BE2C (cell line): ENCODE measurements around the gene FCHSD1.

Experiments
- DNase-seq: peaks from one replicate; pipeline ENCODE4 v3.0.0-alpha.2; 2020
- H3K27me3 ChIP-seq: fragments of 250-450 bp; sonication (Bioruptor Pico); 2 replicates; pipeline ENCODE4 v1.5.1; 2020; ENCODE audit warnings: mild to moderate bottlenecking
- H3K36me3 ChIP-seq: fragments of 250-450 bp; sonication (Bioruptor Pico); 2 replicates; pipeline ENCODE4 v1.5.1; 2020; ENCODE audit warnings: mild to moderate bottlenecking
- H3K4me1 ChIP-seq: fragments of 250-450 bp; sonication (Bioruptor Pico); 2 replicates; pipeline ENCODE4 v1.5.1; 2020
- H3K4me3 ChIP-seq: 2 replicates; pipeline ENCODE4 v1.5.1; 2011; ENCODE audit warnings: low read depth, low read length
- H3K9me3 ChIP-seq: fragments of 250-450 bp; sonication (Bioruptor Pico); 2 replicates; pipeline ENCODE4 v1.5.1; 2020
- TF ChIP-seq, protein P1 (sequence below): IDR thresholded peaks from 2 replicates; pipeline ENCODE4 v1.5.1; 2012; ENCODE audit warnings: mild to moderate bottlenecking, low read depth, low read length

Gene FCHSD1

DNA sequence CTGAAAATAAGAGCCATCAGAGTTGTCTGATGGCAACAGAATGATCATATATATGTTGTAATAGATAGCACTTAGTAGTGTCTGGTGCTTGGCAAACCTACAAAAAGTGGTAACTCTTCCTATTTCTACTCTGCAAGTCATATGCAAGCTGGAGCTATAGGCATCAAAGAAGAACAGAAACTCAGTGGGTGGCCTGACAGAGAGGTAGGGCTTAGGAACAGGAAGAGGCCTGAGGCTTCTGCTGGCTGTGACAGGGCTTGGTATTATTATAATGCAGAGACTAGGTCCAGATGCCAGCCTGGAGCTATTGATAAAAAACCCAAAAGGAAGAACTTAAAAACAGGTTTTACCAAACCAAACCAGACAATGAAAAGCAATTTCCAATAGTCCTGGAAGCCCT, 28.0 kb downstream of the FCHSD1 start:
- Histone ChIP-seq H3K4me3 (no peak overlapping the region), H3K9me3 (no peaks in the 10 kb centered on the region), H3K27me3 (no peaks in the 10 kb centered on the region), H3K36me3 (peaks cover 22% of the 10 kb centered on the region), H3K4me1 (no peaks in the 10 kb centered on the region; the same call in 1 of the 2 replicates)
- no peak for DNase-seq
- TF ChIP-seq, protein P1, sequence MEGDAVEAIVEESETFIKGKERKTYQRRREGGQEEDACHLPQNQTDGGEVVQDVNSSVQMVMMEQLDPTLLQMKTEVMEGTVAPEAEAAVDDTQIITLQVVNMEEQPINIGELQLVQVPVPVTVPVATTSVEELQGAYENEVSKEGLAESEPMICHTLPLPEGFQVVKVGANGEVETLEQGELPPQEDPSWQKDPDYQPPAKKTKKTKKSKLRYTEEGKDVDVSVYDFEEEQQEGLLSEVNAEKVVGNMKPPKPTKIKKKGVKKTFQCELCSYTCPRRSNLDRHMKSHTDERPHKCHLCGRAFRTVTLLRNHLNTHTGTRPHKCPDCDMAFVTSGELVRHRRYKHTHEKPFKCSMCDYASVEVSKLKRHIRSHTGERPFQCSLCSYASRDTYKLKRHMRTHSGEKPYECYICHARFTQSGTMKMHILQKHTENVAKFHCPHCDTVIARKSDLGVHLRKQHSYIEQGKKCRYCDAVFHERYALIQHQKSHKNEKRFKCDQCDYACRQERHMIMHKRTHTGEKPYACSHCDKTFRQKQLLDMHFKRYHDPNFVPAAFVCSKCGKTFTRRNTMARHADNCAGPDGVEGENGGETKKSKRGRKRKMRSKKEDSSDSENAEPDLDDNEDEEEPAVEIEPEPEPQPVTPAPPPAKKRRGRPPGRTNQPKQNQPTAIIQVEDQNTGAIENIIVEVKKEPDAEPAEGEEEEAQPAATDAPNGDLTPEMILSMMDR: no peak

DNA sequence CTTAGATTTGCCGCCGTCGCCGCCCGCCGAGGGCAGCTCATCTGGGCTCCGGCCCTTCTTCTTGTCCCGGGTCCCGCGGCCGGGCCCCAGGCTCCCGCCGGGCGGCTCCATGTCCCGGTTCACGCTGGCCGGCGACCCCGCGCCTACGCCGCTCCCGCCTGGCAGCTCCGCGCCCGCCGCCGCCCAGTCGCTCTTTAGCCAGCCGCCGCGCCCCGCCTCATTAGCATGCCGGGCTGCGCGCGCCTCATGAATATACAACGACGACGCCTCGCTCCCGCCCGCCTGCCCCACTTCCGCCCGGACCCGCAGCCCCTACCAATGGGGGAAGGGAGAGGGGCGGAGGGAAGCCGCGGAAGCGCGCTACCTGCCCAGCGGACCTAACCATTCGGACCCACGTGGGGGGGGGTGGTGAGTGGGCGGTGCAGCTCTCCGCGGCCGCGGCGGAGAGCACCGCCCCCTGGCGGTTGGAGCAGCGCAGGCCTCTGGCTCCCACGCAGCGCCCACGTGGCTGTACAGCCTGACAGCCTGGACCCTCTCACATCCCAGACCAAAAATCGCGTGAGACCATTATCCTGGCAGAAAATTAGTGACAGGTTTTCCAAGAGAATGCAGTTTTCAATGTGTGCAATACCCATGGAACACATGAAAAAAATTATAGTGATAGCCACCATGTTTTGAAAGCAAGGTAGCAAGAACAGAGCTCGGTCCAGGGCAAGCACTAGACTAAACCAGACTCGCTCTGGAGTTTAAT, 32.2 kb downstream of the FCHSD1 start, which contains the start of gene DIAPH1:
DIAPH1 (minus strand) TSS at position 197 of the 751 bp plus-strand sequence; CDS start at position 111, 86 bp downstream.
- no peaks in the 10 kb centered on the region for H3K9me3 ChIP-seq
- H3K4me1 ChIP-seq: peaks cover 10% of the 10 kb centered on the region
- peak within 1 kb of the TSS; percentile 81 for H3K4me3 ChIP-seq
- TF ChIP-seq, protein P1: peak; percentile 96
- H3K36me3 ChIP-seq: peaks cover 8% of the 10 kb centered on the region; the same call in 1 of the 2 replicates
- DNase-seq: peak; percentile 99
- no peaks in the 10 kb centered on the region for H3K27me3 ChIP-seq

DNA sequence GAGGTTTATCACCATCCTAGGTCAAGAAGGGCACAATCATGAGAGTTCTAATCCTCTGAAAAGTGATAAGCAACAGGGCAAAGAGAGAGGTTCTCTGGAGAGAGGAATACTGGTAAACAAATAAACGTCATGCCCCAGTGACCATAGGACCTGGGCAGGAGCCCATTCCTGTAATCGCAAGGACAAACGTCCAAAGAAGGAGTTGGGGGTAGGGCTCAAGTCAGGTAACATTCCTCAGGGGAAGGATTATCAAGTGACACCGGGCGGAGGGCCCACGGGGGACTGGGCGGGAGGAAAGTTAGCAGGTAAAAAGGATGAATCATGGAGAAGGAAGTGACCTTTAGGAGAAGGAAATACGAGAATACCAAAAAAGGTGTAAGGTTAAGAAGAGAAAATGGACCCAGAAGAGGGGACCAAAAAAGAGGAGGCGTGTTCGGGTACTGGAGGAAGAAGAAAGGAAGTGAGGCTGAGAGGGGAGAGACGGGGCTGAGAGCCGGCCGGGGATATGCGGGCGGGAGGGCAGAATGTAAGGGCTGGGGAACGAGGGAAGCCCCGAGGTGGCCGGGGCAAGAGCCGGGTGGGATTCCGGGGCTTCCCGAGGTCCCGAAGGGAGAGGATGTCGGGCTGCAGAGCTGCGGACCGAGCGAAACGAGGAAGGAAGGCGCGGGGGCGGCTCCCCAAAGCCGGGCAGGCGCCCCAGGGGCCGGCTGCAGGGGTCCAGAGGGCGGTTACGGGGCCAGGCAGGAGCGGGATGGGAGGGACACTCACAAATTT, 33.0 kb downstream of the FCHSD1 start:
- Histone ChIP-seq H3K27me3 (no peaks in the 10 kb centered on the region), H3K4me1 (peaks cover 12% of the 10 kb centered on the region), H3K36me3 (peaks cover 6% of the 10 kb centered on the region; the same call in 1 of the 2 replicates), H3K4me3 (peak overlapping the region; percentile 81), H3K9me3 (no peaks in the 10 kb centered on the region)
- TF ChIP-seq, protein P1: no peak
- peak; percentile 60 for DNase-seq

DNA sequence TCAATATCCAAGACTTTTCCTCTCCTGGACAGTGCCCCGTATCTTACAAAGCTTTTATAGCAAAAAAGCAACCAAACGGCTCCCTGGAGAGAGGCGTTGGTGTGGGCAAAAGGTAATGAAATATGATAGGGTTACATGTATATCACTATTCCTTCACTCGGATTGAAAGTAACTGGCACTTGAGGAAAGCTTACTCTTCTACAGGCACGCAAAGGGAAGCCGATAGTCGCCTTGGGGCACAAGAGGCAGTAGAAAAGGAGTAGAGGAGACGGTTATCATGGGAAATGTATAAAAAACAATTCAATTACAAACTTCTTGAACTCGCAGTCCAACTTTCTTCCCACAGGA, 33.6 kb downstream of the FCHSD1 start:
- DNase-seq: no peak
- TF ChIP-seq, protein P1: no peak

DNA sequence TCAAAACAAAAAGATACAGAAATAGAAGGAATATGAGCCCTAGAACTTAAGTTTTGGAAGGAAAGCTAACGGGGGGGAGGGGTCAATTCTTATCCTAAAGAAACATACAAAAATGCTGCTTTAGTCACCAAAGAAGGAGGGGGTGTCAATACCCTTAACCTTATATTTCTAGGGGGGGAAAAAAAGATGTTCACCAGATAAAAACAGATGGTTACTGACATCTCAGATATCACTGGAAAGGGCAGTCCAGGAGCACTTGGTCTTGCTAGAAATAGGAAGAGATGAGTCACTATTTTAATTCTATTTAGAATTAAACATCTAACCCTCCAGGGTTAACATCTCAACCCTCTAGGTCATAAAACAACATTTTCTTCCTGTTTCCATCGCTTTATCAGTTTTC, 34.1 kb downstream of the FCHSD1 start:
- Histone ChIP-seq H3K36me3 (peaks cover 8% of the 10 kb centered on the region; the same call in 1 of the 2 replicates), H3K9me3 (no peaks in the 10 kb centered on the region), H3K27me3 (no peaks in the 10 kb centered on the region), H3K4me1 (peaks cover 14% of the 10 kb centered on the region), H3K4me3 (peak overlapping the region; percentile 81)
- DNase-seq: no peak
- TF ChIP-seq, protein P1: no peak

More for the DNA sequence above, 33.6 kb downstream of the FCHSD1 start:
- H3K4me1 ChIP-seq: peaks cover 14% of the 10 kb centered on the region
- peak overlapping the region; percentile 81 for H3K4me3 ChIP-seq
- no peaks in the 10 kb centered on the region for H3K9me3 ChIP-seq
- peaks cover 8% of the 10 kb centered on the region; the same call in 1 of the 2 replicates for H3K36me3 ChIP-seq
- no peaks in the 10 kb centered on the region for H3K27me3 ChIP-seq
